ENCODE results near the gene CAD. TPM values are rescaled to one million over a fixed set of nuclear protein-coding genes. Genes with fewer than 3 reads are reported as not detected.

CAD gene
- total RNA-seq, 1 experiment from 2014 or later: 130 TPM

DNA sequence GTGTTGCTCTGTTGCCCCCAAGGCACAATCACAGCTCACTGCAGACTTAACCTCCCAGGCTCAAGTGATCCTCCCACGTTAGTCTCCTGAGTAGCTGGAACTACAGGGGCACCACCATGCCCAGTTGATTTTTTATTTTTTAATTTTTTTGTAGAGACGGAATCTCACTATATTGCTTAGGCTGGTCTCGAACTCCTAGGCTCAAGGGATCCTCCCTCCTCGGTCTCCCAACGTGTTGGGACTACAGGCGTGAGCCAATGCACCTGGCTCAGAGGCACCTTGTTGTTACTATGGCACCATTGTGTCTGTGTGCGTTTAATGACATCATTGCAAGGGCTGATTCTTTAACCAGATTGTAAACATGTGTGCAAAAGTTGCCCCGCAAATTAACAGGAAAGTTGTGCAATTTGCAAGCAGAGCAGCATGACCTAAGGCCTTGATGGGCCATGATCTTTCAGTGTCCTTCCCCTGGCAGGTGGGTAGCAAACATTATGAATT is 45.8 kb upstream of the CAD start:
- no peaks in the 10 kb centered on the region for H3K79me2 ChIP-seq (ENCODE audit: insufficient read depth, low read length)
- H3K14ac ChIP-seq (ENCODE audit: insufficient read depth, low read length): no peak overlapping the region
- H3K4ac ChIP-seq (ENCODE audit: low read depth, low read length): no peak overlapping the region
- no peaks in the 10 kb centered on the region for H3K9me3 ChIP-seq (ENCODE audit: control insufficient read depth, low read depth, low read length)
- H3K27me3 ChIP-seq (ENCODE audit: insufficient read depth, low read length): no peaks in the 10 kb centered on the region
- H2AFZ ChIP-seq (ENCODE audit: low read length): no peak overlapping the region
- no peak overlapping the region for H3K4me2 ChIP-seq (ENCODE audit: insufficient read depth, insufficient read length, low read length)
- no peaks in the 10 kb centered on the region for H4K20me1 ChIP-seq (ENCODE audit: control insufficient read depth, insufficient read depth, insufficient read length)
- H3K79me1 ChIP-seq (ENCODE audit: insufficient read depth, low read depth, low read length, poor library complexity, severe bottlenecking): no peaks in the 10 kb centered on the region
- TF ChIP-seq, protein P1, sequence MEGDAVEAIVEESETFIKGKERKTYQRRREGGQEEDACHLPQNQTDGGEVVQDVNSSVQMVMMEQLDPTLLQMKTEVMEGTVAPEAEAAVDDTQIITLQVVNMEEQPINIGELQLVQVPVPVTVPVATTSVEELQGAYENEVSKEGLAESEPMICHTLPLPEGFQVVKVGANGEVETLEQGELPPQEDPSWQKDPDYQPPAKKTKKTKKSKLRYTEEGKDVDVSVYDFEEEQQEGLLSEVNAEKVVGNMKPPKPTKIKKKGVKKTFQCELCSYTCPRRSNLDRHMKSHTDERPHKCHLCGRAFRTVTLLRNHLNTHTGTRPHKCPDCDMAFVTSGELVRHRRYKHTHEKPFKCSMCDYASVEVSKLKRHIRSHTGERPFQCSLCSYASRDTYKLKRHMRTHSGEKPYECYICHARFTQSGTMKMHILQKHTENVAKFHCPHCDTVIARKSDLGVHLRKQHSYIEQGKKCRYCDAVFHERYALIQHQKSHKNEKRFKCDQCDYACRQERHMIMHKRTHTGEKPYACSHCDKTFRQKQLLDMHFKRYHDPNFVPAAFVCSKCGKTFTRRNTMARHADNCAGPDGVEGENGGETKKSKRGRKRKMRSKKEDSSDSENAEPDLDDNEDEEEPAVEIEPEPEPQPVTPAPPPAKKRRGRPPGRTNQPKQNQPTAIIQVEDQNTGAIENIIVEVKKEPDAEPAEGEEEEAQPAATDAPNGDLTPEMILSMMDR (conservative IDR thresholded peaks at IDR 0.05): no peak
- H3T11ph ChIP-seq (ENCODE audit: low read length): no peak overlapping the region
- no peak overlapping the region for H2BK15ac ChIP-seq (ENCODE audit: low read depth, low read length)
- H4K8ac ChIP-seq (replicated peaks; ENCODE audit: insufficient read length, low read depth, low read length): no peak overlapping the region
- no peak overlapping the region for H3K18ac ChIP-seq (ENCODE audit: insufficient read length, low read depth, low read length)
- no peak overlapping the region for H3K9ac ChIP-seq (ENCODE audit: extremely low read depth, insufficient read length, low read length)
- H2BK20ac ChIP-seq (ENCODE audit: low read depth, low read length, poor library complexity, severe bottlenecking): no peak overlapping the region
- no peak overlapping the region for H4K5ac ChIP-seq (ENCODE audit: insufficient read length, low read depth, low read length)
- H2BK120ac ChIP-seq (ENCODE audit: low read depth, low read length, poor library complexity, severe bottlenecking): no peak overlapping the region
- H3K36me3 Mint-ChIP-seq (ENCODE audit: insufficient read depth in 1 of 3, low read depth in 3 of 3): no peaks in the 10 kb centered on the region
- no peak overlapping the region for H2BK12ac ChIP-seq (ENCODE audit: insufficient read length, low read depth, low read length)
- peaks cover 9 to 16% of the 10 kb centered on the region in 2 experiments for H3K4me1 Mint-ChIP-seq
- H3K9me3 Mint-ChIP-seq: no peaks in the 10 kb centered on the region
- no peak overlapping the region for H3K4me3 Mint-ChIP-seq
- no peak overlapping the region for H4K91ac ChIP-seq (ENCODE audit: insufficient read length, low read depth, low read length)
- no peaks in the 10 kb centered on the region for H3K4me1 ChIP-seq (ENCODE audit: insufficient read depth, low read length)
- H3K27ac ChIP-seq (ENCODE audit: insufficient read length, low read depth, low read length): no peak overlapping the region
- no peak overlapping the region for H3K27ac Mint-ChIP-seq
- H3K56ac ChIP-seq (ENCODE audit: insufficient read length, low read depth, low read length): no peak overlapping the region
- DNase-seq: no peak
- H3K23ac ChIP-seq (ENCODE audit: insufficient read length, low read depth, low read length): no peak overlapping the region
- H2BK5ac ChIP-seq (ENCODE audit: insufficient read length, low read length): no peak overlapping the region
- H3K23me2 ChIP-seq (ENCODE audit: insufficient read length, low read depth, low read length, poor library complexity, severe bottlenecking): no peaks in the 10 kb centered on the region
- peaks cover 15% of the 10 kb centered on the region for H3K27me3 Mint-ChIP-seq (ENCODE audit: low read depth)
- no CpG with 5 or more reads among the region's 8 CpGs for WGBS (ENCODE audit: extremely low coverage, insufficient read length, low lambda C conversion rate)
- H2AK5ac ChIP-seq (ENCODE audit: insufficient read length, low read length): no peak overlapping the region

Measured in H9 (cell line).